Activated gamma-delta T cell (primary cell): ENCODE results near the gene INO80C.
"Not testable (repeated sequence)": the region's sequence is repeated elsewhere in the genome, so short reads cannot be mapped to it uniquely, and the experiment has no call there.

ENCODE experiments used
- DNase-seq: peaks from one replicate; lab custom pipeline; 2025; lab: John Stamatoyannopoulos, UW

The INO80C gene

GRCh38 chr18:35489281-35489680 lies 8.5 kb downstream of the INO80C start:
- DNase-seq, result not testable (repeated sequence)

DNA sequence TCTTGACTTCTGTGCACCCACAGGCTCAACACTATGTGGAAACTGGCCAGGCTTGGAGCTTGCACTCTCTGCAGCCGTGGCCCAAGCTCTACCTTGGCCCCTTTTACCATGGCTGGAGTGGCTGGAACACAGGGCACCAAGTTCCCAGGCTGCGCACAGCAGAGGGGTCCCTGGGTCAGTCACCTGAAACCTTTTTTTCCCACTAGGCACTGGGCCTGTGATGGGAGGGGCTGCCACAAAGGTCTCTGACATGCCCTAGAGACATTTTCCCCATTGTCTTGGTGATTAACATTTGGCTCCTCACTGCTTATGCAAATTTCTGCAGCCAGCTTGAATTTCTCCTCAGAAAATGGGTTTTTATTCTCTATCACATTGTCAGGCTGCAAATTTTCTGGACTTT lies 9.4 kb downstream of the INO80C start:
- DNase-seq, result not testable (repeated sequence)

- not testable (repeated sequence) for DNase-seq
Measured at GRCh38 chr18:35487525-35487924, 10.2 kb downstream of the INO80C start.

DNA sequence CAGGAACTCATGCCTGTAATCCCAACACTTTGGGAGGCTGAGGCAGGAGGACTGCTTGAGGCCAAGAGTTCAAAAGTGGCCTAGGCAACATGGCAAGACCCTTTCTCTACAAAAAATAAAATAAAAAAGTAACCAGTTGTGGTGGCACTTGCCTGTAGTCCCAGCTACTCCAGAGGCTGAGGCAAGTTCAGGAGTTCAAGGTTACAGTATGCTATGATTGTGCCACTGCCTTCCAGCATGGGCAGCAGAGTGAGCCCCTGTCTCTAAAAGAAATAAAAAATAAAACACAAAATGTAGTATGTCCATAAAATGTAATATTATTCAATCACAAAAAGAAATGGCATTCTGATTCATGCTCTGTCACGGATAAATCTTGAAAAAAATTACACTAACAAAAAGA lies 11.9 kb downstream of the INO80C start:
- DNase-seq, result no peak

DNA sequence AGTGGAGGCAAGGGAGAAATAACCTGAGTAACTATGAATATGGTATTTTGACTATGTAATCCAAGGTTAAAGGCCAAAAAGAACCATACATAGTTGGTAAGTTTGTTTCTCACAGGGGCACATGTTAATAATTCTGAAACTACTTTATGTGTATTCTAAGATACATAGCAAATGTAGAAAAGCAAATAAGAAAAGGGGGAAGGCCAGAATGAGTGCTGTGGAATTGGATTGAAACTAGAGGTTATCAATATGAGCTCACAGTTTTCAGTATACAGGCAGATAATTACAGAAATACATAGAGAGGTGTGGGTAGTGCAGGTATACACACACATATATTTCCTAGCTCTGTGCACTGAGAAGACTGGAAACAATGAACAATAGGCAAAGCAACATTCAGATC lies 13.7 kb downstream of the INO80C start:
- DNase-seq, result no peak

DNA sequence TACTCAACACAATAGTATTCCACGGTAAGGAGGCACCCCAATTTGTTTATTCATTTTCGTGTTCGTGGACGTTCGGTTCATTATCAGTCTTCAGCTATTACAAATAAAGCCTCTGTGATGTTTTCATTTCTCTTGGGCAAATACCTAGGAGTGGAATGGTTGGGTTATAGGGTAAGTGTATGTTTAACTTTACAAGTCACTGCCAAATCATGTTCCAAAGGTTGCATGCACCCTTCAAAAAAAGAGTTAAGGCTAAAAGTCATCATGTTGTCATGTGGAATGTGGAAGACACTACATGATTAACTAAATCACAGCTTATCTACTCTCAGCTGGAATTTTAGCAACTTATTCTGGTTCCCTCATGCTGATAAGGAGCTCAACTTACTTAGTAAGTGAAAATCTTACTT lies 15.8 kb downstream of the INO80C start:
- DNase-seq, result no peak

GRCh38 chr18:35479911-35480586 lies 17.7 kb downstream of the INO80C start:
- no peak for DNase-seq

DNA sequence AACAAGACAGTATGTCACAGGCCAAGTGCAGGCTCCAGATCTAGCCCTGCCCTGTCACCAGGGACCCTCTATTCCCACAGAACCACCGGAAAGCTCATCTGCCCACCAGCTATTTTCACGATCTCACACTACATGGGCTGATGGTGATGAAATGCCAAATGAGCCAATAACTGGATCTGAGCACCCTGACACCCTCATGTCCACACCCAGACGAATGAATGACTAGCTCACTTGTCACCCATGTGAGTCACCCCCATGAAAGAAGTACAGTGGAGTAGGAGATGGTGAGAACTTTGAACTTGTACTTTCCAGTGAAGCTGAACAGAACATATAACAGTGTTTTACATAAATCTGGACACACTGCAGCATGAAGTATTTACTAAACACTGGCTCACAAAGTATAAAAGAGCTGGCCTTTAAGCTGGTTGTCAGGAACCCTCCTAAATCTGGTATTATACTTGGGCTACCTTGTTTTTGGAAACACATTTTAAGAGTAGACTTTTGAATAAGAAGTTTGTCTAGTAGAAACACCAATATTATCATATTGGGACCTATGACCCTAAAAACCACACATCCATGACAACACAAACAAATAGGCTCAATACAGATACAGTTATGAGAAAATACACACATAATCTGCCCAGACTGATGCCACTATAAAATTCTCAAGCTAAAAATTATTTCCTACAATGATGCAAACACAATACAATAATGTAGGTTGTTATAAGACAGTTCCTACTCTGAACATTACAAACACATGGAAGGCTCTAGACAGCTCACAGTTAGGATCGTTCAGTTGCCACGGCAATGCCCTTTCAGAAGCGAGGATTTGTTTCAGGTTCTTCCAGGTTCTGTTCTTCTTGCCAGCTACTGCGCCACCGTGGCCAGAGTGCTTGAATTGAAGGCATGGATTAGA lies 19.0 kb downstream of the INO80C start:
- no peak for DNase-seq

DNA sequence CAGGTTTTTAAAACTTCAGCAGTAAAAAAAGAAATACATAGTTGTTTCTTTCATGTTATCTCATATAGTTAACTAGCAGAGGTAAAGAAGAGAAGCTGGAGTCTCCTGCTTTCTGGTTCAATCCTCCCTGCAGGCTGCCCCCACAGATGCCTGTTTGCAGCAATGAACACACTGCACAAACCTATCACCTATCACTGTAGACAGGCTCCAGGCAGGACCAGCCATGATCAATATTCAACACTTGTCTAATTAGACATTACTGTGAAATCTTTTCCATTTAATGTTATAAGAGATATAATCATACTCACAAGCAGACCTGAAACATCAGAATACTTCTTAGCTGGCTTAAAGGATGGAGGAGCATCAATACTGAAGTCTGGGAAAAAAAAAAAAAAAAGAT lies 19.8 kb downstream of the INO80C start:
- no peak for DNase-seq

- no peak for DNase-seq
Measured at GRCh38 chr18:35477497-35477896, 20.3 kb downstream of the INO80C start.

- no peak for DNase-seq
Measured at GRCh38 chr18:35474884-35475283, 22.9 kb downstream of the INO80C start.

GRCh38 chr18:35473562-35473961 lies 24.2 kb downstream of the INO80C start:
- DNase-seq, result no peak

DNA sequence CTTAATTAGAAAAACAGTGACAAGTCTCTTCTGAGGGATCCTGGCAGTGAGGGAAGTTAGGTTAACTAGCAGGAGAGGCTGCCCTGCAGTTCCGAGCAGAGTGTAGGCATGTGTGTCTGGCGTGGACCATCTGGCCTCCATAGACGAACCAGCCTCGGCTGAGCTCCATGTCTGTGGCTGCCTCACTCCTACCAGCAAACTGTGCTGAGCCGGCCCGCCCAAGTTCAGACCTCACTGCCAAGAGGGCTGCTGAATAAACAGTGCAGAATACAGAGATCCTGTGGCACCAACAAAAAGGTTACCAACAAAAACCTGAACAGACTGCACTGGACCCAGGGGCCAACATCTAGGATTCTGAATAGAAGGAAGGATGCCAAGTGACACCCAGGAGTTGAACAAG lies 27.3 kb downstream of the INO80C start:
- DNase-seq, result no peak

DNA sequence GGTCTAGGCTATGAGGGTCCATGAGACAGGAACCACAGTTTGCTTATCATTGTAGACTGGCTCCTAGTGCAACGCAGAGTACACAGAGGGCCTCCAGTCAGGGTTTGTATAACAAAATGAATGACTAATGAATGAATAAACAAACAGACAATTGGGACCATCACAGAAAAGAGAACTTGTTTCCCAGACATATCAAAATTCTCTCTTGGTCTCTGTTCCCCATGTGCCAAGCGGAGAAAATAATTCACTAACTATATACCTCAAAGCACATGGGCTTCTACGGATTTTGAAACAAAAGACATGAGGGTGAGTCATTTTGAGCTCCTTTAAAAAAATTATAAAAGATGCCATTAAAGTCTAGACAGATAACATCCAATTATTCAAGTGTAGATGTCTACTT lies 28.0 kb downstream of the INO80C start:
- DNase-seq, result no peak

- DNase-seq, result no peak
Measured at GRCh38 chr18:35468711-35469110, 29.0 kb downstream of the INO80C start.

GRCh38 chr18:35467624-35468016 lies 30.1 kb downstream of the INO80C start:
- DNase-seq, result no peak

DNA sequence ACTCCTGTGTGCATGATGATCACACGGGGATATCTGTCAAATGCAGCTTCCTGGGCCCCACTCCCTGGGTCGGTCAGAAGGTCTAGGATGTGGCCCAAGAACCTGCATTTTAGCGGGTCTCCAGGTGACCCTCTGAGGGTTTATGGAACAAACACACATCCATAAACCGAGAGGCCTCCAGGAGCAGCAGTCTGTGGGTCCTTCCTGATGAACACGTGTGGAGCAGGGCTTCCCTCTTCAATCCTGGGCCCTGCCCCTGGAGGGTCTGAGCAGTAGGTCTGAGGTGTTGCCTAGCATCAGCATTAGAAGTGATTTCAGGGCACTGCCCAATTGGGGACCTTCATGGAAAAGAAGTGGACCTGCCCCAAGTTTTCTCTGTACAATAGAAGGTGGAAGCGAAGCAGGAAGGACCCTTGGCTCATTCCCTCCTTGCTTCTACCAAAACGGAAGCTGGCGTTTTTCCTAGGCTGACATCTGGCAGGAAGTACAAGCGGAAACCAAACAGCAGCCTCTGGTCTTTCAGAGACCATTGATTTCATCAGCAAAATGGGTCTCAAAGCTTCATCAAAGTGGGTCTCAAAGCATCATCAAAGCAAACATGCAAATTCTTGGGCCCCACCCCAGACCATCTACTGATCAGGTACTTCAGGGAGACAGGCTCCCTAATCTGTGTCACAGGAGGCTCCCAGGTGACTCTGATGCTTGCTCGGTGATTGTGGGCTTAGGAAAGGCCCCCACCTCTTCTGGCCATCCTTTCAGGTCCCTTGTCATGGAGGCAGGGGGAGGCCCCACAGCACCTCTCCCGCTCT lies 30.7 kb downstream of the INO80C start:
- no peak for DNase-seq

GRCh38 chr18:35466334-35466733 lies 31.4 kb downstream of the INO80C start:
- no peak for DNase-seq

DNA sequence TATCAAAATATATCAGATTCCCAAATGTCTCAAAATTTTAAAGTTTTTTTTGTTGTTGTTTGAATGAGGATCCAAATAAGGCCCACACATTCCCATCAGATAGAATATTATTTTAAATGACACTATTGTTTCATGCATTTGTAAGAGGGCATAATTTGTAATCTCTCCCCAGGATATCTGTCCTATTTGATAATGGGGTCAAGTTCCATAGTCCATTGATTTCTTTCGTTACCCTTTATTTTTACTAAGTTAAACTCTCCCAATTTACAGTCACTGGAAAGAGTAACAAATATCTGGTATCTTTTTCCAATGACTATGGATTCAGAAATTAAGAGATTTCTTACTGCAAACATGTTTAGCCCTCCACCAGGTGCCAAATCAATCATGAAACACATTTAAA lies 32.4 kb downstream of the INO80C start:
- no peak for DNase-seq

DNA sequence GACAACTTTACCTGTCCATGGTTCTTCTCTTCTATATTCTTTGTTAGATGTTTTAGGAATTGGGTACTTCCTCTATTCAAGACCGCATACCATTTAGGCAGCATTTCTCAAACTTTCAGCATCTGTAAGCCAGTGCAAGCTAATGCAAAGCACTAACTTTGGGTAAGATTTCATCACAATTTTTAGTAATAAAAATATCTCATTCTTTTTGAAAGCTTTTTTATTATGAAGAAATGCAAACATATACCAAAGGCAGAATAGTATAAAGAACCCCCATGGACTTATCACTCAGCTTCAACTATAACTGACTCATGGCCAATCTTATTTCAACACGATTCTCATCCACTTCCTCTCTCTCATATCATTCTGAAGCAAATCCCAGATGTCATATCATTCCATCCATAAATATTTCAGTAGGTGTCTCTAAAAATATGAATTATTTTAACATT lies 32.9 kb downstream of the INO80C start:
- no peak for DNase-seq

GRCh38 chr18:35463827-35464226 lies 33.9 kb downstream of the INO80C start:
- DNase-seq, result no peak

DNA sequence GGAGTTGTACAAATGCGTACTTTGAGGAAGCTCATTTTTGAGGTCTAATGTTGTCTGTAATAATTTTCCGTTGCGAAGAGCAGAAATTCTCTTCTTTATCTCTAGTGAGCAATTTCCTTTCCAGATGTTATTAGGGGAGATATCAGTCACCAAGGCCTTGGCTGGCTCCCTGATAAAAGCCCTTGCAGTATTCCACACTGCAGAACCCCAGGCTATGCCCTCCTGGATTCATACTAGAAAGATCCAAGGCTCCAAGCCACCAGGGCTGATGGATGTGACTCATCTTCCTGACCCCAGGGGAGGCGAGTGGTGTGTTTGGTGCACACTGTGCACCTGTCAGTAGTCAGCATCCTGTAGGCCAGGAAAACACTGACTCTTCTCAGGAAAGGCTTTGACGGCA lies 34.7 kb downstream of the INO80C start:
- DNase-seq, result no peak
